ENCODE results near the gene RPS3A. TPM values are rescaled to one million over a fixed set of nuclear protein-coding genes. Genes with fewer than 3 reads are reported as not detected.

The RPS3A gene
- total RNA-seq, 1 donor from 2014 or later, result 1,086 TPM

Other genes with a start within 250 kb of the RPS3A start
- 16.9 TPM for gene LRBA, start 84.3 kb upstream of the RPS3A start, total RNA-seq
- gene PRSS48, start 177.5 kb downstream of the RPS3A start, total RNA-seq, result not detected
- 108 TPM for gene SH3D19, start 226.0 kb downstream of the RPS3A start, total RNA-seq

Data from Right ventricle myocardium inferior (tissue), 1 donor.